MV-4-11 (cell line): Measurements from ENCODE around the gene TSSC4.
A peak's percentile ranks its signal among the peaks of the same experiment; 100 is the strongest.

ENCODE experiments used
- DNase-seq: peaks from one replicate; lab custom pipeline; 2025; lab: John Stamatoyannopoulos, UW

The TSSC4 gene

GRCh38 chr11:2433106-2433925 lies 32.8 kb downstream of the TSSC4 start:
- DNase-seq: no peak

GRCh38 chr11:2434008-2434407 lies 33.5 kb downstream of the TSSC4 start:
- no peak for DNase-seq

GRCh38 chr11:2434506-2435255 lies 34.1 kb downstream of the TSSC4 start:
- no peak for DNase-seq

- DNase-seq: no peak
Observed at GRCh38 chr11:2435288-2436012, 34.9 kb downstream of the TSSC4 start.

- no peak for DNase-seq
Observed at GRCh38 chr11:2436013-2436520, 35.5 kb downstream of the TSSC4 start.

- DNase-seq: no peak
Observed at GRCh38 chr11:2436521-2437031, 36.0 kb downstream of the TSSC4 start.

- DNase-seq: no peak
Observed at GRCh38 chr11:2437516-2437915, 37.0 kb downstream of the TSSC4 start.

GRCh38 chr11:2439820-2440219 lies 39.3 kb downstream of the TSSC4 start:
- DNase-seq: no peak

- peak; percentile 47 for DNase-seq
Observed at GRCh38 chr11:2440646-2441045, 40.1 kb downstream of the TSSC4 start.

- DNase-seq: no peak
Observed at GRCh38 chr11:2441171-2441570, 40.6 kb downstream of the TSSC4 start.

GRCh38 chr11:2442589-2442988 lies 42.0 kb downstream of the TSSC4 start:
- DNase-seq: no peak

- DNase-seq: no peak
Observed at GRCh38 chr11:2443406-2443805, 42.9 kb downstream of the TSSC4 start.

- no peak for DNase-seq
Observed at GRCh38 chr11:2443881-2444820, 43.6 kb downstream of the TSSC4 start, which contains the start of gene TRPM5. Gene TRPM5, minus strand, starts transcription at chr11:2444514. Its CDS starts 21,478 bp downstream, at chr11:2423036.

- DNase-seq: peak; percentile 29
Observed at GRCh38 chr11:2444821-2445745, 44.5 kb downstream of the TSSC4 start, which contains the start of gene KCNQ1. Gene KCNQ1, plus strand, starts transcription at chr11:2445008. Its CDS starts 91 bp downstream, at chr11:2445099.

- no peak for DNase-seq
Observed at GRCh38 chr11:2445746-2446551, 45.4 kb downstream of the TSSC4 start.

- peak; percentile 70 for DNase-seq
Observed at GRCh38 chr11:2446590-2447252, 46.2 kb downstream of the TSSC4 start.

GRCh38 chr11:2447253-2447950 lies 46.9 kb downstream of the TSSC4 start:
- peak; percentile 71 for DNase-seq
